ENCODE results near the gene SKP1. TPM values are rescaled to one million over a fixed set of nuclear protein-coding genes. Genes with fewer than 3 reads are reported as not detected.
A peak's percentile ranks its signal among the peaks of the same experiment; 100 is the strongest.

Gene SKP1
- total and polyA plus RNA-seq, 9 of the 15 experiments (the other 6 are each of a cell fraction or from before 2014, with no cell fraction given): 301 to 2,109 (median 639) TPM

- TF ChIP-seq CTCF (IDR thresholded peaks at IDR 0.05 in 2 of 3, conservative IDR thresholded peaks at IDR 0.05 in 1 of 3; ENCODE audit: insufficient read depth in 2 of 3, low read depth in 1 of 3, low read length in 3 of 3): peak in 2 of 3 experiments; percentile 16 to 33; a peak in 2 of 6 replicates
- no peak for TF ChIP-seq CREB1 (IDR thresholded peaks at IDR 0.05)
- TF ChIP-seq CREB1 (CRISPR knock-in tag; IDR thresholded peaks at IDR 0.05): peak; percentile 14; the same call in 1 of the 2 replicates
- TF ChIP-seq, protein P1, sequence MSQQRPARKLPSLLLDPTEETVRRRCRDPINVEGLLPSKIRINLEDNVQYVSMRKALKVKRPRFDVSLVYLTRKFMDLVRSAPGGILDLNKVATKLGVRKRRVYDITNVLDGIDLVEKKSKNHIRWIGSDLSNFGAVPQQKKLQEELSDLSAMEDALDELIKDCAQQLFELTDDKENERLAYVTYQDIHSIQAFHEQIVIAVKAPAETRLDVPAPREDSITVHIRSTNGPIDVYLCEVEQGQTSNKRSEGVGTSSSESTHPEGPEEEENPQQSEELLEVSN (IDR thresholded peaks at IDR 0.05; ENCODE audit: borderline replicate concordance in 1 of 2, extremely low read depth in 1 of 2, insufficient read depth in 1 of 2, insufficient read length in 1 of 2, low read depth in 1 of 2, low read length in 1 of 2, poor library complexity in 1 of 2, severe bottlenecking in 1 of 2): peak in 1 of 2 experiments; percentile 16
- no peak for TF ChIP-seq MEF2A (IDR thresholded peaks at IDR 0.05; ENCODE audit: control insufficient read depth, low read depth, low read length)
- TF ChIP-seq HDAC1 (IDR thresholded peaks at IDR 0.05): no peak
- TF ChIP-seq BHLHE40 (IDR thresholded peaks at IDR 0.05; ENCODE audit: low read length): 0 out of 2 replicates have a peak, but pooled peaks have one; percentile 27
- 0 out of 2 replicates have a peak, but pooled peaks have one; percentile 5 for TF ChIP-seq JUND (IDR thresholded peaks at IDR 0.05; ENCODE audit: borderline replicate concordance, low read depth, low read length)
- no peak for TF ChIP-seq JUND (tag; IDR thresholded peaks at IDR 0.05; ENCODE audit: borderline replicate concordance, low read depth, low read length)
- peak; percentile 71 for TF ChIP-seq CTBP1 (IDR thresholded peaks at IDR 0.05; ENCODE audit: borderline replicate concordance)
- TF ChIP-seq ZC3H4 (CRISPR knock-in tag; IDR thresholded peaks at IDR 0.05; ENCODE audit: borderline replicate concordance): no peak
- TF ChIP-seq TEAD4 (IDR thresholded peaks at IDR 0.05; ENCODE audit: low read length): peak; percentile 31; the same call in 1 of the 2 replicates
- TF ChIP-seq TEAD4 (CRISPR knock-in tag; IDR thresholded peaks at IDR 0.05; ENCODE audit: borderline replicate concordance): no peak
- TF ChIP-seq CBFA2T2 (conservative IDR thresholded peaks at IDR 0.05): 0 out of 2 replicates have a peak, but pooled peaks have one; percentile 32
- no peak for TF ChIP-seq FOXP1 (CRISPR knock-in tag; IDR thresholded peaks at IDR 0.05)
- TF ChIP-seq CBFA2T3 (IDR thresholded peaks at IDR 0.05): peak; percentile 66
- TF ChIP-seq, protein P2, sequence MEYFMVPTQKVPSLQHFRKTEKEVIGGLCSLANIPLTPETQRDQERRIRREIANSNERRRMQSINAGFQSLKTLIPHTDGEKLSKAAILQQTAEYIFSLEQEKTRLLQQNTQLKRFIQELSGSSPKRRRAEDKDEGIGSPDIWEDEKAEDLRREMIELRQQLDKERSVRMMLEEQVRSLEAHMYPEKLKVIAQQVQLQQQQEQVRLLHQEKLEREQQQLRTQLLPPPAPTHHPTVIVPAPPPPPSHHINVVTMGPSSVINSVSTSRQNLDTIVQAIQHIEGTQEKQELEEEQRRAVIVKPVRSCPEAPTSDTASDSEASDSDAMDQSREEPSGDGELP (CRISPR knock-in tag; IDR thresholded peaks at IDR 0.05; ENCODE audit: borderline replicate concordance): peak; percentile 82
- TF ChIP-seq CHD1 (IDR thresholded peaks at IDR 0.05; ENCODE audit: low read length): no peak
- TF ChIP-seq XRCC4 (IDR thresholded peaks at IDR 0.05; ENCODE audit: extremely low read depth, insufficient read depth, insufficient read length): no peak
- TF ChIP-seq ZFP36 (IDR thresholded peaks at IDR 0.05; ENCODE audit: low read depth, low read length, partially characterized antibody): no peak
- TF ChIP-seq HMBOX1 (IDR thresholded peaks at IDR 0.05): no peak
These were observed 77.4 kb downstream of the SKP1 start (continued) for GRCh38 chr5:134099288-134099872.

All from K562 (cell line).